GM12891 (cell line): Measurements from ENCODE around the gene IGF2.

ENCODE experiments used
- PAX5 ChIP-seq: IDR thresholded peaks from 2 replicates; pipeline ENCODE4 v1.6.1; 2011; ENCODE audit warnings: low read length, moderate library complexity, mild to moderate bottlenecking; ENCODE audit not compliant: insufficient read depth, severe bottlenecking
- POLR2A ChIP-seq: IDR thresholded peaks from 2 replicates; pipeline ENCODE4 v1.6.1; 2011; ENCODE audit warnings: low read depth, low read length, control low read depth
- POLR2AphosphoS5 ChIP-seq: IDR thresholded peaks from 2 replicates; pipeline ENCODE4 v1.6.1; 2011; ENCODE audit warnings: low read depth, low read length, control low read depth
- SPI1 ChIP-seq: IDR thresholded peaks from 2 replicates; pipeline ENCODE4 v1.6.1; 2011; ENCODE audit warnings: low read depth, low read length, control low read depth
- TAF1 ChIP-seq: IDR thresholded peaks from 2 replicates; pipeline ENCODE4 v1.6.1; 2011; ENCODE audit warnings: low read depth, low read length, control low read depth

GRCh38 chr11:2096011-2096918 is 42.9 kb downstream of the IGF2 start:
- TF ChIP-seq TAF1 = no peak
- no peak for TF ChIP-seq PAX5
- TF ChIP-seq POLR2A = no peak
- TF ChIP-seq POLR2AphosphoS5 = no peak
- no peak for TF ChIP-seq SPI1
